HG03039 (cell line): ENCODE results near the gene TXK.
A peak's percentile ranks its signal among the peaks of the same experiment; 100 is the strongest.

Source experiments
- ATAC-seq: cut with Tn5 transposase; IDR thresholded peaks from one replicate; pipeline ENCODE4 v1.9.1; 2021; ENCODE audit warnings: mild to moderate bottlenecking, moderate library complexity; ENCODE audit not compliant: unreplicated experiment

The TXK gene

DNA sequence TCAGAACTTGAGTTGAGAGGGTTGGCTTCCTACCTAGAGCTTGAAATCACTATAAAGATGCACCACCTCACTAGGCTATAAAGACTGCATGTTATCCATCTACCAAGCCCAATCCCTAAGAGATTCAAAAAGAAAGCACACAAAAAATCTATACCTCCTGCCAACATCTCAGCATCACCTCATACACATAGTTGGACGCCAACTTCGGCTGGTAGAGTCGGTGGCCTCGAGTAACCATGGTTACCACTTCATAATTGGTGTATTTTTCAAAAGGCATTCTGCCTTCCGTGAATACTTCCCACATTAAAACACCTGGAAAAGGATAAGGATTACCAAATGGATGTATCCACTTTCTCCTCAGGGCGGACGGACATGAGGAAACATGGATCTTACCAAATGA is 4.5 kb upstream of the TXK start:
- ATAC-seq: no peak

DNA sequence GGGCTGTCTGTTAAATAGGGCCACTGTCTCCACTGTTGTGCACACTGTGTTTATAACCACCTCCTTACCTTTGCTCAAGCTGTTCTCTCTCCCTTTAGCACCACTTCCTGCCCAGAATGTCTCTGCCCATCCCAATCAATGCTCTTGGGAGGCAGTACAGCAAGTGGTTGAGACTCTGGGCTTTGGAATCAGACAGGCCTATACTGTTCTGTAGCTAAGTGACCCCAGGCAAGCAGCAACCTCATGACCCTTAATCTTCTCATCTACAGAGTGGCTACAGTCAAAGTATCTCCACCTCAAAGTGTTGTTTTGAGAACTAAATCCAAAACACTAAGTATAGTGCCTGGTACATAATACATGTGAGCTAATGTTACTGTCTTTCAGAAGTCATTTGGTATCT is 3.8 kb upstream of the TXK start:
- no peak for ATAC-seq

- no peak for ATAC-seq
These were observed 381 bp downstream of the TXK start for GRCh38 chr4:48133669-48134068.

- no peak for ATAC-seq
These were observed 2.3 kb downstream of the TXK start for GRCh38 chr4:48131736-48132135.

DNA sequence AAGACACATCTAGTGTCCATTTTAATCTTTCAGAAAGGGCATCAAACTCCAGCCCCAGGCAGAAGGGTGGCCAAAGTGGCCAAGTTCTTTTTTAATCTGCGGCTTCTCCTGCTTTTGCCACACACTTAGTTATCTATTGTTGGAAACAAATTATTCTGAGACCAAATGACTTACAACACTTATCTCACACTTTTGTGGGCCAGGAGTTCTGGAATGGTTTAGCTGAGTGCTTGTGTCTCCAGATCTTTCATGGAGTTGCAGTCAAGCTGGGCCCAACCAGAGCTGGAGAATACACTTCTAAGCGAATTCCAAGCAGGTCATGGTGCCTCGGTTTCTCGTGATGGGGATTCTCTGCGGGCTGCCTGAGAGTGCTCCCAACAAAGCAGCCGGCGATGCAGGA is 4.0 kb downstream of the TXK start:
- ATAC-seq: no peak

GRCh38 chr4:48129307-48130014 is 4.6 kb downstream of the TXK start:
- no peak for ATAC-seq

- peak; percentile 79 for ATAC-seq
These were observed 6.2 kb downstream of the TXK start for GRCh38 chr4:48127682-48128404.

DNA sequence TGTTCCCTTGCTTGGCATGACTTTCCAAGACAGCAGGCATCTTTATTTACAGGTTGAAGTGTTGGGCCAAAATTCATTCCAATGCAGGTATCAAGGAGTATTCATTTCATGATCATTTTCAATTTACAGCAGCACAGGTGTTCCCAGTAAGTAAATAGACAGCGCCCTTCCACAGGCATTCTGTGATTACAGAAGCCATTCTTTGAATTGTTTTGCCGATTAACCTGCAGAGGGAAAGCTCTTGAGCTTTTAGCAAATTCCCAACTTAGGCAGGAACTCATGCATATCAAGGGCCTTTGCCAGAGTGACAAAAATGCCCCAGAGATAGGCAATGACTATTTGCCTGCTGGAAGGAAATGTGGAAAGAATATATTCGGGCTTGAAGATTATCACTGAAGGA is 6.8 kb downstream of the TXK start:
- no peak for ATAC-seq

- ATAC-seq: no peak
These were observed 7.4 kb downstream of the TXK start for GRCh38 chr4:48126621-48127020.

DNA sequence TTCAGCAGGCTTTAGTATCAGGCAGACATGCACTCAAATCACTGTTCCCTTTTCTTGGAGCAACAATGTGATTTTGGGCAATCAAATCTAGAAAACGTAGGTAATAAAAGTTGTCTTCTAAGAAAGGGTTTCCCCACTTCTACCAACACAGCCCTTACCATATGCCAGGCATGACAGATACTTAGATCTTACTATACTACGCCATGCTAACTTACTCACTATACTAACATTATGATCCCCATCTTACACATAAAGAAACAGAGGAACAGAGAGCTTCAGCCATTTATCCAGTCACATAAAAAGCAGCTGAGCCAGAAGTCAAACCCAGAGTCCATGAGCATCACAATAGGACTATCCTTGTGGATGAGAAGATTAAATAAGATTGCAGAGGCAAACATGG is 9.2 kb downstream of the TXK start:
- no peak for ATAC-seq

- ATAC-seq: no peak
These were observed 11.3 kb downstream of the TXK start for GRCh38 chr4:48122756-48123155.

DNA sequence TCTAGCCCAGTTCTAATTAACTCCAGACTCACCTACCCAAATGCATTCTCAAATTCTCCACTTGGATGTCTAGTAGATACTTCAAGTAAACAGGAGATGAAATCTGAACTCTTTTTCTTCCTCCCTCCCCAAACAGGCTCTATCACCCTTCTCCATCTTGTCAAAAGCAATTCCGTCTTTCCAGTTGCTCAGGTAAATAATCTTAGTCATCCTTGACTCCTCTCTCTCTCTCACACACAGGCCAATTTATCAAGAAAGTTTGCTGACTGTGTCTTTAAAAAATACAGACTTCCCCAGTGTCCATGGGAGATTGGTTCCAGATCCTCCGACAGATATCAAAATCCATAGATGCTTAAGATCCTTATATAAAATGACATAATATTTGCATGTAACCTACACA is 12.9 kb downstream of the TXK start:
- no peak for ATAC-seq

- ATAC-seq: no peak
These were observed 13.9 kb downstream of the TXK start for GRCh38 chr4:48120132-48120531.

GRCh38 chr4:48119646-48120045 is 14.4 kb downstream of the TXK start:
- no peak for ATAC-seq

DNA sequence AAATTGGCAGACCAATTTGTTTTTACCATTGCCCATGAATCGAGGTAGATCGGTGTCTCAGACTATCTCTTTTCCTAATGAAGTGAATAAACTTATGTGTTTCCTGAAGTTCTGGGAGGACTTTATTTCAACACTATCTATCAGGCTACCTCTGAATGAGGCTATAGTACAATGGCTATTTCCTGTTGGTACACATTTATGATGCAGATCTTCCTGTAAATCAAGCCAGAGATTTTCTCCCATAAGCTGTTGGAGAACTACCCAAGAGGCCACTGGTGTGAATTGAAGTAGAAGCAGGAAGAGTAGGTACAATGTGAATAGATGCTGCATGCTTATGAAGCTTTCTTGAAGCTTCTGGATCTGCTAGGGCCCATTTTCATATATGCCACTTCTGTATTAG is 16.0 kb downstream of the TXK start:
- no peak for ATAC-seq

DNA sequence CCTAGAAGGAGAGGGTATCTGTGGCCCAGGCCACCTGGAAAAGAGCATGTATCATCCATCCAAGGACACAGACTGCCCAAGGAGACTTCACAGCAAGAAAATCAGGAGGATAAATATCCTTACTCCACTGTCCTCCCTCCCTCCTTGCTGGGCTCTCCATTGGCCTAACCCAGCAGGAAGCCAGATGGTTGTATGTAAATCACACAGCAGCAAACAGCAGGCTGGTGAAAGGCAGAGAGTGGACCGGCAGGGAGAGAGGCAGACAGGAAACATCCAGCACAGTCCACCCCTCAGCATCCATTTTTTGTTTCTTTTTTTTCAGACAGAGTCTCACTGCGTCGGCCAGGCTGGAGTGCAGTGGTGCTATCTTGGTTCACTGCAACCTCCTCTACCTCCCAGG is 17.5 kb downstream of the TXK start:
- ATAC-seq: no peak

- ATAC-seq: no peak
These were observed 19.6 kb downstream of the TXK start for GRCh38 chr4:48114412-48114811.

- no peak for ATAC-seq
These were observed 21.9 kb downstream of the TXK start for GRCh38 chr4:48112017-48112667.

GRCh38 chr4:48110452-48110978 is 23.5 kb downstream of the TXK start:
- ATAC-seq: no peak

DNA sequence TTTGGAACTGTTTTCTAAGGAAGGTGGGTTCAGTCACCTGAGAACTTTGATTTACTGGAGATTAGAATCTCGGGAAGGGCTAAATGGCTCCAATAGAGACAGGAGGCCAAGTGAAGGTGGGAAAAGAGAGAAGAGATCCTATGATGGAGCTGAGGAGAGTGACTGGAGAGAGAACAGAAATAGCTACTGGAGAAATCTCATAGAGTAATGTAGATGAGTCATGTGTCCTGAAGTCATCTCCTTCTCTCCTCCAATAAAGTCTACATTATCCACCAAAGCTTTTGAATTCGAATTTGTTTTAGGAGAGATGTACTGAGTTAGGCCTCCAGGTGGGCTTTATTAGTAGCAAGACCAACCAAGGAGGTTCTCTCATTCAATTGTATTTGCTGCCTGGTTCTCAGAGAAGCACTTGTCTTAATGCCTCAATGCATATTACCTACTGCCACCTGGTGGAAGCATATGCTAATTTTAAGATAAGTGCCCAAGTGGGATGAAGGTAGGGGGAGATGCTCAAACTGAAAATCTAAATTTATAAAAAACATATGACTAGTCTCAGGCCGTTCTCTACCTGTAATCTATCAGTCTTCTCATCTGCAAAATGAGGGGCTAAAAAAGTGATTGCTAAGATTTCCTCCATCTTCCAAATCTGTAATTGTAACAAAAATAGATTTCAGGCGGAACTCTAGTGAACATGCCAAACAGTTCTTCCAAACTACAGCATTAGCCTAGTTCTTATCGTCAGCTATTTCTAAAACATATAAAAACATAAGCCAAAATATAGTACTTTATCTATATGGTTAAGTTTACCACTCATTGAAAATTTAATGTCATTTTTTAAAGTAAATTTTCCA is 24.4 kb downstream of the TXK start:
- ATAC-seq: peak; percentile 68
